Activated CD8-positive, alpha-beta memory T cell treated with anti-CD3 and anti-CD28 coated beads for 1 hour (primary cell): Measurements from ENCODE around the gene IQCE.

Experiments used
- DNase-seq, 2 donors: peaks; one replicate each; pipeline ENCODE4 v3.0.0-alpha.2; 2020; ENCODE audit warnings: low read depth in 1 of 2; ENCODE audit errors: extremely low read depth in 1 of 2

Gene IQCE, protein sequence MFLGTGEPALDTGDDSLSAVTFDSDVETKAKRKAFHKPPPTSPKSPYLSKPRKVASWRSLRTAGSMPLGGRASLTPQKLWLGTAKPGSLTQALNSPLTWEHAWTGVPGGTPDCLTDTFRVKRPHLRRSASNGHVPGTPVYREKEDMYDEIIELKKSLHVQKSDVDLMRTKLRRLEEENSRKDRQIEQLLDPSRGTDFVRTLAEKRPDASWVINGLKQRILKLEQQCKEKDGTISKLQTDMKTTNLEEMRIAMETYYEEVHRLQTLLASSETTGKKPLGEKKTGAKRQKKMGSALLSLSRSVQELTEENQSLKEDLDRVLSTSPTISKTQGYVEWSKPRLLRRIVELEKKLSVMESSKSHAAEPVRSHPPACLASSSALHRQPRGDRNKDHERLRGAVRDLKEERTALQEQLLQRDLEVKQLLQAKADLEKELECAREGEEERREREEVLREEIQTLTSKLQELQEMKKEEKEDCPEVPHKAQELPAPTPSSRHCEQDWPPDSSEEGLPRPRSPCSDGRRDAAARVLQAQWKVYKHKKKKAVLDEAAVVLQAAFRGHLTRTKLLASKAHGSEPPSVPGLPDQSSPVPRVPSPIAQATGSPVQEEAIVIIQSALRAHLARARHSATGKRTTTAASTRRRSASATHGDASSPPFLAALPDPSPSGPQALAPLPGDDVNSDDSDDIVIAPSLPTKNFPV

DNA sequence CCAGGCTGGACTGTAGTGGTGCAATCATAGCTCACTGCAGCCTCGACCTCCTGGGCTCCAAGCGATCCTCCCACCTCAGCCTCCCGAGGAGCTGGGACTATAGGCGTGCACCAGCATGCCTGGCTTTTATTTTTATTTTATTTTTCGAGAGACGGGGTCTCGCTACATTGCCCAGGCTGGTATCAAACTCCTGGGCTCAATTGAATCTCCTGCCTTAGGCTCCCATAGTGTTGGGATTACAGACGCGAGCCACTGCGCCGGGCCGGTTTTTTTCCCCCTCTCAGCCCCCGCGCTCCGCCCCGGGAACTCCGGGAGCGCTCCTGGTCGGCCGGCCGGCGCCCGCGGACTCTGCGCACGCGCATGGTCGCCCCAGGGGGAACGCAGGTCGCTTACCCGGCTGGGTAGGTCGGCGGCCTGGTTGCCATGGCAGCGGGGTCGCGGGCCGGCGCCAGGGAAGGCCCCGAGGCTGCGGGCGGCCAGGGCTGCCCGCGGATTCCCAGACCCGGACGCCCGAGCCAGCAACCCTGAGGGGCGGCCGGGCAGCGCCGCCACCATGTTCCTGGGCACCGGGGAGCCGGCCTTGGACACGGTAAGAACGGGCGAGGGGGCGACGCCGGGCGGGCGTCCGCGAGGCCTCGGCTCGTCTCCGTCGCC lies at the start of gene IQCE:
IQCE (plus strand) TSS at position 351 of the 654 bp plus-strand sequence; CDS start at position 554, 203 bp downstream.
- peak; percentile 65 to 88 for DNase-seq

DNA sequence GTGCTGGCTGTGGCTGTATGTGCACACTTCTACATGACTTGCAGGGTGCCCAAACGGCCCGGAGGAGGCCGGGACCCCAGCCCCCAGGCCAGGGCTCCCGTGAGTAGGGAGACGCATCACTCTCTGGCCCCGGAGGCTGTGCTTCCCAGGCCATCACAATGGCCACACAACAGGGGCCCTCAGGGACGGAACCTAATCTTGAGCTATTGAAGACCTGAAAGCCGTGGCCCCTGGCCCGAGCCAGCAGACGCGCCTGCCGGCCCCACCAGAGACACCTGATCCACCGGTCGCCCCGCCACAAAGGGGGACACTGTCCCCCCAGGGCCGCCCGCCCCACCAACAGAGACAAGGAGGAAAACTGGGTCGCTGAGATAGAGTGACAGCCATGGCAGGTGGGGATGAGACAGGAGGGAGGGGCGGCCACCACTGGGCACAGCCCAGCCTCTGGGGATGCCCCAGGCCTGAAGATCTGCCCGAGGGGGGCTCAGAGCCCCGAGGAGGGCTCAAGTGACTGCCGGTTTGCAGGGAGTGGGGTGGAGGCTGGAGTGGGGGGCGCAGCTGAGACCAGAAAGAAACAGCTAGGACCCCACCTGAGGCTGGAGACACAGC lies 49.4 kb upstream of the IQCE start:
- DNase-seq = no peak

GRCh38 chr7:2510130-2510776 lies 48.5 kb upstream of the IQCE start:
- no peak for DNase-seq

DNA sequence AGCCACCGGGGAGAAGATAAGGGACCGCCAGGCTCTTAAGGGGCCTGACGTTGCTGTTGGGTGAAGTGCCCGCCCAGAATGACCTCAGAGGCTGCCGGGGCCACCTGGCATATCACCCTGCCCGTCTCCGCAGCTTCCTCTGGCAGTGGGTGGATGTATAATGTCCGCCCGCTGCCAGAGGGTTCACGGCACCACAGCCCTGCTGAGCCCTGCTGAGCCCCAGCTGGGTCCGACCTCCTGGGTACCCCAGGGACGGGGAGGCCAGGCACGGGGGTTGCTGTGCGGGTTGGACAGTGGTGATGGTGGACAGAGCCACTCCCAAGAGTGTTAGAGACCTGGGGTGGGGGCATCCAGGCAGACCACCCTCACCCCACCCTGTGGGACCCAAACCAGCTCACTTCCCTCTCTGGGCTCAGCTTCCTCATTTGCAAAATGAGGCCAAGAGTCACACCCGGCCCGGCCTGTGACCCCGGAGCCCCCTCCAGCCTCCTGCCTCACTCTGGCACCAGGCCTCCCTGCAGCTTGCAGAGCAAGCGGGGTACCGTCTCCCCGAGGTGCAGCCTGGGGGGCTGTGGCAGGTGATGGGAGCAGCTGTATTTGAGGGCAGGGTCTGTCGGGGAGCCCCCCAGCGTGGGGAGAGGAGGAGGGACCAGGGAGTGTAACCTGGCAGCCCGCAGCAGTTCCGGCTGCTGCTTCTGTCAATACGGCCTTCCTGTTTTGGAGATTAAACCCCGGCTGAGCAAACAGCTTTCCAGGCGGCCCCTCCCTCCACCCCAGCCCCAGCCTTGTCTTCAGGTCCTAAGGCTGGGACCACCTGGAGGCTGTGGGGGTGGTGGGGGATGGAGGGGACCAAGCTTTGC lies 47.6 kb upstream of the IQCE start:
- DNase-seq = peak in 1 of 2 donors; percentile 52

DNA sequence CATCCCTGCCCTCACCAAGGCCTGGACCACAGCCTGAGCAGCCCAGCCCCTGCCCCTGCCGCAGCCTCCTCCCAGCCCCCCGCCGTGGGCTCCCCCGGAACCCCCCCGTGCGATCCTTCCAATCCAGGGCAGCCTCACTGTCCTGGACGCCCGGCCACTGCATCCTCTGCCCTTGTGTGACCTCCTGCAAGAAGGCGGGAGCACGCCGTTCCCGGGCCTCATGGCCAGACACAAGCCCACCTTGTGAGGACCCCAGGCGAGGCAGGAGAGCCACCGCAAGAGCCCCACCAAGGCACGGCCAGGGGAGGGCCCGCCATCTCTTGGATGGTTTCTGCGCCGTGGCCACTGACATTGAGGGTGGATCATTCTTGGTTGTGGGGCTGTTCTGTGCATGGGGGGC lies 47.0 kb upstream of the IQCE start:
- no peak for DNase-seq

- no peak for DNase-seq
These were observed 46.6 kb upstream of the IQCE start for GRCh38 chr7:2512179-2512661.

DNA sequence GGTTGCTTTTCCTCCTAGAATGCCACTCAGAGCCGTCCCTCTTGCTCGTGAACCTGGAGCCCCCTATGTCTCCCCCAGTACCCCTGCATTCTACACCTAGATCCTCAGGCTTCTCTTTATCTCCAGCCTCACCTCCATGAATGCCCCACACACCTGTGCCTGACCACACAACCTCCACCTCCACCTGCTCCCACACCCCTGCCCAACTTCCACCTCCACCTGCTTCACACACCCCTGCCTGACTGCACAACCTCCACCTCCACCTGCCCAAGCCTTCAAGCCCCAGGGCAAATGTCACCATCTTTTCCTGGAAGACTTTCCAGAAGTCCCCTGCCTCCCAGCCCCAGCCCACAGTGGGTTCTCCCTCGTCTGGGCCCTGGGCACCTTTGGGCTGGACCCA lies 46.1 kb upstream of the IQCE start:
- no peak for DNase-seq

GRCh38 chr7:2513702-2514101 lies 45.1 kb upstream of the IQCE start:
- DNase-seq = no peak

- no peak for DNase-seq
These were observed 44.0 kb upstream of the IQCE start for GRCh38 chr7:2514473-2515423.

DNA sequence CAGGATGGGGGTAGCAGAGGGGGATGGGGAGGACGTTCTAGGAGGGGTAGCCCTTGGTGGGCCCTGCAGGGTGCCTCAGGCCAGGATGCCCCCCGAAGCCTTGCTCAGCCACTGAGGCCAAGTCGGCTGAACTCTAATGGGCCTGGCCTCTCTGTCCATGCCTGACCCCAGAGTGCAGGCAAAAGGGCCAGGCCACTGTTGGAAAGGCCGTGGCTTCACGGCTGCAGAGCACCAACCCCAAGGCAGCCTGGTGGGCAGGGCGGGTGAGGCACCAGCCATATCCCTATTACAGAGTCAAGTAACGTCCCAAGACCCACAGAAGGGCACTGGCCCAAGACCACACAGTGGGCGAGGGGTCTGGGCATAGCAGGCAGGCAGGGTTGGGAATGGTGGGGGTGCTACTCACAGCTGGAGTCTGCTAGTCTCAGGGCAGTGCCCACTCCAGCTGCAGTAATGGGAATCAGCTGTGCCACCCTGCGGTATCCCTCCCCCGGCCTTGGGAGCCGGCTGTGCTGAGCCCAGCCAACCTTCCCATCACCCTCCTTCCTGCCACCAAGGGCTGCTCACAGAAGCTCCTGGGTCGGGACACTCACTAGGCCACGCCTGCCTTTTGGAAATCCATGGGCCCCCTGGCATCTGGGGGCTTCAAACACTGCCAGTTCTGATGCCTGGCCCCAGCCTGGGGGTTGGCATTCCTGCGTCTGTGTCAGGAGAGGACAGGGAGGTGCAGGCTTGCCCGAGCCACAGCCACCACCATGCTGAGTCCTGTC lies 43.2 kb upstream of the IQCE start:
- DNase-seq = no peak

- no peak for DNase-seq
These were observed 42.6 kb upstream of the IQCE start for GRCh38 chr7:2516194-2516555.

DNA sequence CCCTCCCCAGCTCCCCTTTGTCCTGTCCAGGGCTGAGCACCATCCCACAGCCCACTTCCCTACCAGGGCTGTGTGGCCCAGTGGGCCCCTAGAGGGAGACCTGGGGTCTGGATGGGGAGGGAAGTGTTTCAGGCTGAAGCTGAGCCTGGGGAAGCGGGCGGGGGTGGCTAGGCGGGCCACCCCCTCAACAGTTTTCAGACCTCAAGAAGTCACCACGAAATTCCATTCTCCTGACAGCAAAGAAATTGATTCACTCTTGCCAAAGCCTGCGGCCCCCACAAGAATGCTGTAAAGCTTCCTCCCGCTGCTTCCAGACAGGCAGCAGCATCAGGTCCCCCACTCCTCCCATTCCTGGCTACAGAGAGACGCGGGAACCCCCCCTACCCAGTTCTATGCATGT lies 41.8 kb upstream of the IQCE start:
- DNase-seq = no peak

- DNase-seq = no peak
These were observed 40.9 kb upstream of the IQCE start for GRCh38 chr7:2517678-2518507.

DNA sequence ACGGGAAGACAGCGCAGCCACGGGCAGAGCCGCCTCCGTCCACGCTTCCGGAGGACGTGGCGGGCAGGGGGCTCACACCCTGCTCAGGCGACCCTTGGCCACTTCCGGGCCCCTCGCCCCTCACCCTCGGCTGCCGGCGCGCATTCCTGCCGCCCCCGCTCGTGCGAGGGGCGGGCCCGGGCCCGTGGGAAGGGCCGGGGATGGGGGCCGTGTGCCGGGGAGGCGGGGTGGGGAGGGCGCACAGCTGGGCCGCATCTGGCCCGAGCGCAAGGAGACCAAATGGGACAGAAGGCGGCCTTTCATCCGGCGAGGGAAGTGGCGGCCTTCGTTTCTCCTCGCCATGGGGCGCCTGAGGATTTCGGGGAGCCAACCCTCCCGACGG lies 40.1 kb upstream of the IQCE start:
- no peak for DNase-seq

- peak in 1 of 2 donors; percentile 79 for DNase-seq
These were observed 39.5 kb upstream of the IQCE start, which contains the start of gene LFNG for GRCh38 chr7:2519119-2519930. Gene LFNG, plus strand, starts transcription at chr7:2519774. Its CDS starts 88 bp downstream, at chr7:2519862.

DNA sequence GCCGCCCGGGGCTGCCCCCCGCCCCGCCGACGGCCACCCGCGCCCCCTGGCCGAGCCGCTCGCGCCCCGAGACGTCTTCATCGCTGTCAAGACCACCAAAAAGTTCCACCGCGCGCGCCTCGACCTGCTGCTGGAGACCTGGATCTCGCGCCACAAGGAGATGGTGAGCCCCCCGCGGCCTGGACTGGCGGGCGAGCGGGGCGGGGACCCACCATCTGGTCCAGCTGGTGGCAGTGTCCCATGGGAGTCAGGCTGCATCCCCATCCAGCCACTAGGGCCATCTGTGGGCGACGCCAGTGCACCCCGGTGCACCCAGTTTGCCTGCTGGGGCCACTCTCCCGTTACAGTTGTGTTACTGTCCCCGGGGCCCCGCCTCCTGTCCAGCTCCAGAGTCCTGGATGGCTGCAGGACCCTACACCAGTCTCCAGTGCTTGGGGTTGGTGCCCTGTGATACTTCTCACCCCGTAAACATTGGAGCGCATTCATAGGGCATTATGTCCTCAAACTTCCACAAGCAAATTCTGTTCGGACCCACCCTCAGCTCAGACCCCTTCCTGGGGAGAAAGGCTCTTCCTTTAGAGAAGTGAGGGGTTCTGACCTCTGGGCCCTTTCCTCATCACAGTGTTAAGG lies 38.5 kb upstream of the IQCE start:
- no peak for DNase-seq
